GM12878 (cell line): ENCODE measurements around the gene ERN1. TPM values are rescaled to one million over a fixed set of nuclear protein-coding genes. Genes with fewer than 3 reads are reported as not detected.

ENCODE experiments used
- ATAC-seq: fragments of 200-7000 bp; cut with Tn5 transposase; 3 replicates; pipeline ENCODE4 v1.9.1; 2020; ENCODE audit warnings: mild to moderate bottlenecking, moderate library complexity
- BruUV-seq: library from RNA; stranded (reverse); fragments of 400-500 nt; replicated peaks from 2 replicates; lab custom pipeline; 2021; lab: Mats Ljungman, UMichigan
- CTCF ChIA-PET: fragments of 300-600 bp; sonication (Branson Sonifier 250); formaldehyde crosslinking; extraction: SDS; loops from one replicate; lab custom pipeline; 2021; ENCODE audit warnings: inconsistent platforms; lab: Yijun Ruan, JAX
- POLR2A ChIA-PET: fragments of 350-600 bp; formaldehyde crosslinking; extraction: SDS; loops from one replicate; lab custom pipeline; 2021; ENCODE audit warnings: inconsistent platforms; lab: Charles Lee
- RAD21 ChIA-PET: fragments of 300-600 bp; sonication (Branson Sonifier 250); formaldehyde crosslinking; loops from one replicate; lab custom pipeline; 2023; ENCODE audit warnings: antibody characterized with exemption; ENCODE audit not compliant: unreplicated experiment; lab: Charles Lee
- SMC1A ChIA-PET: fragments of 300-600 bp; sonication (Branson Sonifier 250); formaldehyde crosslinking; loops from one replicate; lab custom pipeline; 2023; ENCODE audit not compliant: unreplicated experiment, uncharacterized antibody; lab: Charles Lee
- DNase-seq: peaks from one replicate; pipeline ENCODE4 v3.0.0-alpha.2; 2011; ENCODE audit warnings: low read depth, low spot score
- FAIRE-seq: peaks from 3 replicates; lab custom pipeline; 2011; peaks lifted over from hg19 to GRCh38; lab: Jason Lieb, UNC
- H2AFZ ChIP-seq: 2 replicates; pipeline ENCODE4 v1.6.0; 2011; ENCODE audit warnings: low read depth, low read length, control low read depth; ENCODE audit not compliant: control insufficient read depth
- H3K27ac ChIP-seq: 2 replicates; pipeline ENCODE4 v1.5.1; 2011; ENCODE audit warnings: control low read depth; ENCODE audit not compliant: control insufficient read depth, insufficient read depth
- H3K27me3 ChIP-seq, 2 experiments: replicated peaks in 1 of 2; 2 replicates each; pipeline versions ENCODE4 v1.6.0 to v1.6.1; 2011; ENCODE audit warnings: low read length in 1 of 2; ENCODE audit not compliant: control insufficient read depth in 2 of 2, insufficient read depth in 2 of 2
- H3K36me3 ChIP-seq, 2 experiments: 2 replicates each; pipeline ENCODE4 v1.5.1; 2011; ENCODE audit warnings: low read length in 1 of 2; ENCODE audit not compliant: control insufficient read depth in 2 of 2, insufficient read depth in 2 of 2
- H3K4me1 ChIP-seq: 2 replicates; pipeline ENCODE4 v1.6.1; 2011; ENCODE audit warnings: mild to moderate bottlenecking, low read length, moderate library complexity, mixed read lengths; ENCODE audit not compliant: control insufficient read depth, insufficient read depth
- H3K4me2 ChIP-seq: 2 replicates; pipeline ENCODE4 v1.6.0; 2011; ENCODE audit warnings: control low read depth; ENCODE audit not compliant: control insufficient read depth, insufficient read depth
- H3K4me3 ChIP-seq: fragments of 200-600 bp; sonication (generic); 2 replicates; pipeline ENCODE4 v1.5.1; 2016
- H3K79me2 ChIP-seq: 2 replicates; pipeline ENCODE4 v1.6.0; 2011; ENCODE audit warnings: low read length; ENCODE audit not compliant: control insufficient read depth, insufficient read depth
- H3K9ac ChIP-seq: 2 replicates; pipeline ENCODE4 v1.8.0; 2011; ENCODE audit warnings: low read length, control low read depth, mixed read lengths; ENCODE audit not compliant: control insufficient read depth, insufficient read depth
- H3K9me3 ChIP-seq: replicated peaks from 3 replicates; pipeline ENCODE4 v1.5.1; 2011; ENCODE audit warnings: mild to moderate bottlenecking, low read length; ENCODE audit not compliant: control insufficient read depth, insufficient read depth
- H4K20me1 ChIP-seq: 2 replicates; pipeline ENCODE4 v1.6.0; 2011; ENCODE audit not compliant: control insufficient read depth, insufficient read depth
- ATF7 ChIP-seq: fragments of 450-650 bp; IDR thresholded peaks from 2 replicates; pipeline ENCODE4 v1.6.1; 2016; ENCODE audit warnings: low read depth, mild to moderate bottlenecking
- CHD2 ChIP-seq: IDR thresholded peaks from 2 replicates; pipeline ENCODE4 v1.6.1; 2011; ENCODE audit warnings: low read depth, low read length, improper control_type of control experiment, borderline replicate concordance
- E4F1 ChIP-seq: fragments of 450-650 bp; IDR thresholded peaks from 2 replicates; pipeline ENCODE4 v1.6.1; 2018; ENCODE audit warnings: borderline replicate concordance, mild to moderate bottlenecking; ENCODE audit not compliant: partially characterized antibody
- EED ChIP-seq: sonication (generic); IDR thresholded peaks from 2 replicates; pipeline ENCODE4 v1.6.1; 2016; ENCODE audit warnings: antibody characterized with exemption, low read depth
- HDGF ChIP-seq: fragments of 450-650 bp; IDR thresholded peaks from 2 replicates; pipeline ENCODE4 v1.6.1; 2016; ENCODE audit warnings: antibody characterized with exemption
- MEF2A ChIP-seq: IDR thresholded peaks from 2 replicates; pipeline ENCODE4 v1.6.1; 2011; ENCODE audit warnings: low read depth, mild to moderate bottlenecking, low read length, moderate library complexity; ENCODE audit not compliant: insufficient read depth
- MTA3 ChIP-seq: IDR thresholded peaks from 2 replicates; pipeline ENCODE4 v1.6.1; 2012; ENCODE audit warnings: low read length, inconsistent platforms, borderline replicate concordance
- NRF1 ChIP-seq: conservative IDR thresholded peaks from 2 replicates; pipeline ENCODE4 v1.6.1; 2011; ENCODE audit warnings: mild to moderate bottlenecking, low read depth, low read length, improper control_type of control experiment
- PAX5 ChIP-seq: IDR thresholded peaks from 2 replicates; pipeline ENCODE4 v1.6.1; 2011; ENCODE audit warnings: low read depth, low read length, borderline replicate concordance
- PKNOX1 ChIP-seq: fragments of 450-650 bp; IDR thresholded peaks from 2 replicates; pipeline ENCODE4 v1.6.1; 2016; ENCODE audit warnings: mild to moderate bottlenecking
- PML ChIP-seq: IDR thresholded peaks from 2 replicates; pipeline ENCODE4 v1.6.1; 2012; ENCODE audit warnings: low read length, inconsistent platforms
- POLR2A ChIP-seq: IDR thresholded peaks from 2 replicates; pipeline ENCODE4 v1.6.1; 2011; ENCODE audit warnings: low read depth, mild to moderate bottlenecking, low read length
- RELA ChIP-seq: fragments of 450-650 bp; IDR thresholded peaks from 2 replicates; pipeline ENCODE4 v1.8.0; 2014; ENCODE audit warnings: borderline replicate concordance; ENCODE audit not compliant: partially characterized antibody
- RUNX3 ChIP-seq: IDR thresholded peaks from 2 replicates; pipeline ENCODE4 v1.6.1; 2012; ENCODE audit warnings: low read length, inconsistent platforms
- SRF ChIP-seq, 2 experiments: IDR thresholded peaks; 2 replicates each; pipeline ENCODE4 v1.6.1; 2011; ENCODE audit warnings: low read depth in 2 of 2, low read length in 2 of 2, mild to moderate bottlenecking in 1 of 2, moderate library complexity in 1 of 2
- WRNIP1 ChIP-seq: IDR thresholded peaks from 2 replicates; pipeline ENCODE4 v1.6.1; 2011; ENCODE audit warnings: low read depth, low read length, improper control_type of control experiment, borderline replicate concordance
- ZNF207 ChIP-seq: fragments of 450-650 bp; IDR thresholded peaks from 2 replicates; pipeline ENCODE4 v1.6.1; 2014; ENCODE audit warnings: antibody characterized with exemption, mild to moderate bottlenecking, borderline replicate concordance
- WGBS: methylation state at CpG from one replicate; pipeline ENCODE4 v1.1.6; 2016; ENCODE audit warnings: low lambda C conversion rate; ENCODE audit not compliant: insufficient replicate concordance, insufficient coverage; ENCODE audit errors: missing lambda C conversion rate; 5-methylcytosine and 5-hydroxymethylcytosine counted together
- in situ Hi-C: fragments of 300-500 bp; cut with MboI; formaldehyde crosslinking; loops from 9 replicates; pipeline ENCODE4 v1.14.3; 2018; ENCODE audit warnings: mixed read lengths
- intact Hi-C: fragments of 100-400 bp; cut with micrococcal nuclease; formaldehyde crosslinking; loops from one replicate; pipeline ENCODE4 v1.14.2; 2022; ENCODE audit not compliant: unreplicated experiment
- polyA plus RNA-seq, 11 experiments: library from polyadenylated mRNA; depleted of rRNA in 4 of 11; unstranded in 6 of 11; stranded (reverse) in 5 of 11; fragments of >200 nt; fragmentation: Nextera tagmentation in 4 of 11; fragmentation: Illumina TruSeq in 1 of 11; extraction: Ambion mirVana in 4 of 11; extraction: Trizol in 1 of 11; gene quantifications; 1 replicate in 1 of 11; 2 replicates in 10 of 11; pipeline versions ENCODE4 v1.2.1 to v1.2.3, GENCODE V29; 2011 to 2016; ENCODE audit warnings: inconsistent platforms in 2 of 11, missing spikeins in 2 of 11, low read depth in 1 of 11
- total RNA-seq, 4 experiments: library from RNA; depleted of rRNA in 3 of 4; stranded (reverse); fragments of >200 nt in 3 of 4; fragmentation: Illumina TruSeq in 1 of 4; extraction: Trizol in 1 of 4; gene quantifications; 2 replicates each; pipeline versions ENCODE4 v1.2.1 to v1.2.3, GENCODE V29; 2013 to 2021
- TF ChIP-seq, protein P1 (sequence below): fragments of 450-650 bp; formaldehyde crosslinking; IDR thresholded peaks from 2 replicates; pipeline ENCODE4 v1.5.0; 2022; ENCODE audit warnings: mild to moderate bottlenecking, missing genetic modification characterization

The ERN1 gene
- total and polyA plus RNA-seq, 10 of the 15 experiments (the other 5 are each of a cell fraction or from before 2014, with no cell fraction given) = 2.6 to 19.2 (median 7.6) TPM

- TF ChIP-seq SRF (IDR thresholded peaks at IDR 0.05; ENCODE audit: low read depth in 2 of 2, low read length in 2 of 2) = no peak
- no peak for TF ChIP-seq POLR2A
- TF ChIP-seq MEF2A = no peak
- TF ChIP-seq PKNOX1 = no peak
- TF ChIP-seq RELA = no peak
- TF ChIP-seq CHD2 = no peak
- TF ChIP-seq MTA3 = no peak
- TF ChIP-seq RUNX3 = no peak
- no peak for TF ChIP-seq E4F1
- no peak for TF ChIP-seq HDGF
- TF ChIP-seq PAX5 = no peak
- TF ChIP-seq ZNF207 = no peak
- no peak for TF ChIP-seq WRNIP1
- TF ChIP-seq PML = no peak
- TF ChIP-seq, protein P1, sequence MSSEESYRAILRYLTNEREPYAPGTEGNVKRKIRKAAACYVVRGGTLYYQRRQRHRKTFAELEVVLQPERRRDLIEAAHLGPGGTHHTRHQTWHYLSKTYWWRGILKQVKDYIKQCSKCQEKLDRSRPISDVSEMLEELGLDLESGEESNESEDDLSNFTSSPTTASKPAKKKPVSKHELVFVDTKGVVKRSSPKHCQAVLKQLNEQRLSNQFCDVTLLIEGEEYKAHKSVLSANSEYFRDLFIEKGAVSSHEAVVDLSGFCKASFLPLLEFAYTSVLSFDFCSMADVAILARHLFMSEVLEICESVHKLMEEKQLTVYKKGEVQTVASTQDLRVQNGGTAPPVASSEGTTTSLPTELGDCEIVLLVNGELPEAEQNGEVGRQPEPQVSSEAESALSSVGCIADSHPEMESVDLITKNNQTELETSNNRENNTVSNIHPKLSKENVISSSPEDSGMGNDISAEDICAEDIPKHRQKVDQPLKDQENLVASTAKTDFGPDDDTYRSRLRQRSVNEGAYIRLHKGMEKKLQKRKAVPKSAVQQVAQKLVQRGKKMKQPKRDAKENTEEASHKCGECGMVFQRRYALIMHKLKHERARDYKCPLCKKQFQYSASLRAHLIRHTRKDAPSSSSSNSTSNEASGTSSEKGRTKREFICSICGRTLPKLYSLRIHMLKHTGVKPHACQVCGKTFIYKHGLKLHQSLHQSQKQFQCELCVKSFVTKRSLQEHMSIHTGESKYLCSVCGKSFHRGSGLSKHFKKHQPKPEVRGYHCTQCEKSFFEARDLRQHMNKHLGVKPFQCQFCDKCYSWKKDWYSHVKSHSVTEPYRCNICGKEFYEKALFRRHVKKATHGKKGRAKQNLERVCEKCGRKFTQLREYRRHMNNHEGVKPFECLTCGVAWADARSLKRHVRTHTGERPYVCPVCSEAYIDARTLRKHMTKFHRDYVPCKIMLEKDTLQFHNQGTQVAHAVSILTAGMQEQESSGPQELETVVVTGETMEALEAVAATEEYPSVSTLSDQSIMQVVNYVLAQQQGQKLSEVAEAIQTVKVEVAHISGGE (CRISPR knock-in tag) = no peak
- TF ChIP-seq EED = no peak
- no peak for TF ChIP-seq NRF1
- no peak for TF ChIP-seq ATF7
- TF ChIP-seq, all 136 proteins: peak for 0
- no peaks in the 10 kb centered on the region for H3K27me3 ChIP-seq
- peaks cover 3% of the 10 kb centered on the region for H3K9me3 ChIP-seq
- H3K36me3 ChIP-seq = peaks cover 6 to 25% of the 10 kb centered on the region in 2 experiments
- H3K9ac ChIP-seq = no peak overlapping the region
- CTCF ChIA-PET = interaction anchor here (0.9 to 8.9 kb wide), 13 partner anchors 10 to 145 kb away, joined by 3 to 140 read pairs (median 5); partner anchors contain the start of gene ERN1
- no peaks in the 10 kb centered on the region for H3K79me2 ChIP-seq
- in situ Hi-C loops = no loop called here
- BruUV-seq = no TSS peak
- RAD21 ChIA-PET = interaction anchor here (0.6 to 7.4 kb wide), 6 partner anchors 10 to 81 kb away, joined by 3 to 120 read pairs (median 6); partner anchors contain the start of gene ERN1
- over 99% methylated on average over 9 of the region's 9 CpGs for WGBS
- peaks cover 37% of the 10 kb centered on the region for H3K4me1 ChIP-seq
- no peaks in the 10 kb centered on the region for H4K20me1 ChIP-seq
- POLR2A ChIA-PET = interaction anchor here (0.7 to 4.6 kb wide), 3 partner anchors 11 to 69 kb away, joined by 4 to 29 read pairs (median 4); partner anchors contain the start of gene ERN1
- intact Hi-C loops = no loop called here
- no peak overlapping the region for H2AFZ ChIP-seq
- ATAC-seq (no peak), DNase-seq (no peak), FAIRE-seq (no peak)
- H3K4me2 ChIP-seq = no peak overlapping the region
- SMC1A ChIA-PET = interaction anchor here (0.9 to 10.0 kb wide), 8 partner anchors 11 to 118 kb away, joined by 3 to 151 read pairs (median 6); partner anchors contain the start of gene ERN1
- no peak overlapping the region for H3K27ac ChIP-seq
- H3K4me3 ChIP-seq = no peak overlapping the region
These were observed 65.6 kb downstream of the ERN1 start for GRCh38 chr17:64064331-64064730.
